ENCODE data around the gene QTRT2. TPM values are rescaled to one million over a fixed set of nuclear protein-coding genes. Genes with fewer than 3 reads are reported as not detected.
A peak's percentile ranks its signal among the peaks of the same experiment; 100 is the strongest.

The QTRT2 gene
- total and polyA plus RNA-seq, 11 donors: 2.0 to 12.2 (median 5.7) TPM

DNA sequence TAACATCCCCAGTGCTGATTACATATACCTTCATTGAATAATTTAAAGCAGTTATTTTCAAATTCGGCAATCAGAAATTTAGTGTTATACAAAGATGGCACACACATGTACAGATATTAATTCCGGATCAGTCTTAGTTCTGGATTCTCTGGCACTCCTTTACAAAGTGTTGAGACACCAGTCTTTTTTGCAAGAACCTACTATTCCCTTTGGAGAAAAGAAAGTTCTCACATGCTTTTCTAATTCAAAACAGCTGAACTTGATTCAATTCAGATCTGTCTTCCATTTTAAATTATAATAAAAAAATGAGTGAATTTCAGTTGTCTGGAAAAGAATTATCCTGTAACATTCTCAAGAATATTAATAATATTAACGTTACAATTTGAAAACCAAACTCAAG, 20.6 kb upstream of the QTRT2 start:
- intact Hi-C loops (cut with DNase I): no loop called here
- Histone ChIP-seq H3K9me3 (no peaks in the 10 kb centered on the region), H3K27me3 (no peaks in the 10 kb centered on the region), H3K4me1 (no peaks in the 10 kb centered on the region), H3K27ac (no peak overlapping the region), H3K36me3 (peaks cover 0 to 61% (median 7%) of the 10 kb centered on the region in 9 donors), H3K4me3 (no peak overlapping the region)
- no peak for DNase-seq
- TF ChIP-seq, protein P1, sequence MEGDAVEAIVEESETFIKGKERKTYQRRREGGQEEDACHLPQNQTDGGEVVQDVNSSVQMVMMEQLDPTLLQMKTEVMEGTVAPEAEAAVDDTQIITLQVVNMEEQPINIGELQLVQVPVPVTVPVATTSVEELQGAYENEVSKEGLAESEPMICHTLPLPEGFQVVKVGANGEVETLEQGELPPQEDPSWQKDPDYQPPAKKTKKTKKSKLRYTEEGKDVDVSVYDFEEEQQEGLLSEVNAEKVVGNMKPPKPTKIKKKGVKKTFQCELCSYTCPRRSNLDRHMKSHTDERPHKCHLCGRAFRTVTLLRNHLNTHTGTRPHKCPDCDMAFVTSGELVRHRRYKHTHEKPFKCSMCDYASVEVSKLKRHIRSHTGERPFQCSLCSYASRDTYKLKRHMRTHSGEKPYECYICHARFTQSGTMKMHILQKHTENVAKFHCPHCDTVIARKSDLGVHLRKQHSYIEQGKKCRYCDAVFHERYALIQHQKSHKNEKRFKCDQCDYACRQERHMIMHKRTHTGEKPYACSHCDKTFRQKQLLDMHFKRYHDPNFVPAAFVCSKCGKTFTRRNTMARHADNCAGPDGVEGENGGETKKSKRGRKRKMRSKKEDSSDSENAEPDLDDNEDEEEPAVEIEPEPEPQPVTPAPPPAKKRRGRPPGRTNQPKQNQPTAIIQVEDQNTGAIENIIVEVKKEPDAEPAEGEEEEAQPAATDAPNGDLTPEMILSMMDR (IDR thresholded peaks at IDR 0.05): no peak
- TF ChIP-seq POLR2A (IDR thresholded peaks at IDR 0.05): no peak
- ATAC-seq: no peak
- 92 to 98% (median 95%) methylated on average over 3 of the region's 3 CpGs for WGBS, 4 donors

DNA sequence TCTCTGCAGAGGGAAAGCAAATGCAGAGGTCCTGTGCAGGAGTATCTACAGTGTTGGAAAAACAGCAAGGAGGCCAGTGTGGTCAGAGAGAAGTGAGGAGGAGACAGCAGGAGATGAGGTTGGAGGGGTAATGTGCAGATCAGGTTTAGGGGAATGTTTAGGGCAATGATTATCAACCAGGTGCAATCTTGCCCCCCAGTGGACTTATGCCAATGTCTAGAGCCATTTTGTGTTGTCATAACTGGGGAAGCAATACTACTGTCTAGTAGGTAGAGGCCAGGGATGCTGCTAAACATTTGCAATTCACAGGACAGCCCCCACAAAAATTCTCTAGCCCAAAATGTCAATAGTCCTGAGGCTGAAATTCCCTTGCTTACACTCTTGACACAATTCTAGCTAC, 13.3 kb upstream of the QTRT2 start:
- H3K4me3 ChIP-seq: no peak overlapping the region
- ATAC-seq (no peak), DNase-seq (no peak)
- TF ChIP-seq POLR2A (IDR thresholded peaks at IDR 0.05): no peak
- TF ChIP-seq, protein P1 (IDR thresholded peaks at IDR 0.05): no peak
- H3K27ac ChIP-seq: no peak overlapping the region
- H3K4me1 ChIP-seq: no peaks in the 10 kb centered on the region
- no peaks in the 10 kb centered on the region for H3K9me3 ChIP-seq
- H3K27me3 ChIP-seq: no peaks in the 10 kb centered on the region
- peaks cover 0 to 25% (median 3%) of the 10 kb centered on the region in 9 donors for H3K36me3 ChIP-seq
- intact Hi-C loops (cut with DNase I): no loop called here

DNA sequence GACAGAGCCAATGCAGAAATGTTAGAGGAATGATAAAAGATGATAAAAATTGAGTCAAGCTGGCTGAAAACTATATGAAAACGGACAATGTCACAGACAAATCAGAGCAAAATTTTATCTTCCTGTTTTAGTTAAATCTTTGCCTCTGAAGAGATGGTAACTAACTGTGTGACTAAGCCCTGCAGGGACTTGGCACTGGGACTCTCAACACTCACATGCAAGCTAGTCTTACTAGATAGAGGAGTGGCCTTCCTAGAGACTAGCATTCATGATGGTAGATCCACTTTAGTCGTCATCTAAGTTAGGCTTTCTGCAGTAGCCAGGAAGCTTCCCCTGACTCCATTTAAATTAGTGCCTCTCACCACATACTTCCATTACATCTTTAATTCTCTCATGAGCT, 4.3 kb upstream of the QTRT2 start:
- no peak for ATAC-seq

DNA sequence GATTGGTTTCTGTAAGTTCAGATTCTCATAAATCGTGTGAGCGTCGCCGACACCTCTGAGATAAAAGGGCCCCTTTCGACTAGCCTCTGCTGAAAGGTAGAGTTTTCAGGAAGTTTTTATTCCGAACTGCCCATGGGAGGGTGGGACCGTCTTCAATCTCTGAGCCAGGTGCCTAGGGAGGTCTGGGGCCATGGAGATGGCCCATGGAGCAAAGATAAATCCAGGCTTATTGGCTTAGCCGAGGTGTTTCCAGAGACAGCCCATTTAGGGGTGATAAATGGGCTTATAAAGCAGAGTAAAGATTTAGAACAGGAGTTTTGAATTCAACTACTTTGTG, 442 bp downstream of the QTRT2 start:
- ATAC-seq: peak in 1 of 4 donors; percentile 1
- Histone ChIP-seq H3K36me3 (peaks cover 0 to 7% (median 0%) of the 10 kb centered on the region in 9 donors), H3K27ac (peak overlapping the region in 11 of 12 donors; percentile 19 to 88 (median 80)), H3K27me3 (no peaks in the 10 kb centered on the region), H3K9me3 (no peaks in the 10 kb centered on the region), H3K4me1 (peaks cover 0 to 28% (median 15%) of the 10 kb centered on the region in 12 donors), H3K4me3 (peak overlapping the region; percentile 46 to 92 (median 75))
- peak in 1 of 5 donors; percentile 19 for DNase-seq
- 0% methylated on average over 8 of the region's 8 CpGs for WGBS, 4 donors
- intact Hi-C loops (cut with DNase I): loop anchor here in 7 of 10 donors (2.0 to 10.0 kb wide), 7 partner anchors 66 to 320 kb away; partner anchors contain the start of genes ATP6V1A (in 4 of the 7), NAA50 (in 4 of the 7) and ZDHHC23 (in 1 of the 7)
- no peak for TF ChIP-seq POLR2A (IDR thresholded peaks at IDR 0.05)
- TF ChIP-seq, protein P1 (IDR thresholded peaks at IDR 0.05): no peak

More for the DNA sequence above, 4.3 kb upstream of the QTRT2 start:
- TF ChIP-seq POLR2A (IDR thresholded peaks at IDR 0.05): no peak
- TF ChIP-seq, protein P1 (IDR thresholded peaks at IDR 0.05): no peak
- WGBS, 4 donors: 85 to 92% (median 91%) methylated on average over 2 of the region's 2 CpGs
- Histone ChIP-seq H3K4me1 (peaks cover 0 to 12% (median 8%) of the 10 kb centered on the region in 12 donors), H3K9me3 (no peaks in the 10 kb centered on the region), H3K4me3 (no peak overlapping the region), H3K27me3 (no peaks in the 10 kb centered on the region), H3K36me3 (no peaks in the 10 kb centered on the region), H3K27ac (no peak overlapping the region)
- DNase-seq: no peak
- intact Hi-C loops (cut with DNase I): loop anchor here in 5 of 10 donors (10.0 kb wide), 2 partner anchors 207 to 307 kb away; partner anchors contain the start of genes ATP6V1A (in 3 of the 5) and NAA50 (in 3 of the 5)
